GM15510 (cell line): ENCODE results near the gene DOK3.

Experiments
- POLR2A ChIP-seq: IDR thresholded peaks from 3 replicates; pipeline ENCODE4 v1.6.1; 2011; ENCODE audit warnings: borderline replicate concordance; ENCODE audit not compliant: insufficient read length; ENCODE audit errors: extremely low read depth

Gene DOK3, protein sequence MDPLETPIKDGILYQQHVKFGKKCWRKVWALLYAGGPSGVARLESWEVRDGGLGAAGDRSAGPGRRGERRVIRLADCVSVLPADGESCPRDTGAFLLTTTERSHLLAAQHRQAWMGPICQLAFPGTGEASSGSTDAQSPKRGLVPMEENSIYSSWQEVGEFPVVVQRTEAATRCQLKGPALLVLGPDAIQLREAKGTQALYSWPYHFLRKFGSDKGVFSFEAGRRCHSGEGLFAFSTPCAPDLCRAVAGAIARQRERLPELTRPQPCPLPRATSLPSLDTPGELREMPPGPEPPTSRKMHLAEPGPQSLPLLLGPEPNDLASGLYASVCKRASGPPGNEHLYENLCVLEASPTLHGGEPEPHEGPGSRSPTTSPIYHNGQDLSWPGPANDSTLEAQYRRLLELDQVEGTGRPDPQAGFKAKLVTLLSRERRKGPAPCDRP

GRCh38 chr5:177509381-177509951 is at the start of gene DOK3:
Gene DOK3, minus strand, starts transcription at chr5:177509826. Its CDS starts 286 bp downstream, at chr5:177509540.
- peak; percentile 57 for TF ChIP-seq POLR2A

GRCh38 chr5:177557796-177558195 is 48.2 kb upstream of the DOK3 start:
- no peak for TF ChIP-seq POLR2A

DNA sequence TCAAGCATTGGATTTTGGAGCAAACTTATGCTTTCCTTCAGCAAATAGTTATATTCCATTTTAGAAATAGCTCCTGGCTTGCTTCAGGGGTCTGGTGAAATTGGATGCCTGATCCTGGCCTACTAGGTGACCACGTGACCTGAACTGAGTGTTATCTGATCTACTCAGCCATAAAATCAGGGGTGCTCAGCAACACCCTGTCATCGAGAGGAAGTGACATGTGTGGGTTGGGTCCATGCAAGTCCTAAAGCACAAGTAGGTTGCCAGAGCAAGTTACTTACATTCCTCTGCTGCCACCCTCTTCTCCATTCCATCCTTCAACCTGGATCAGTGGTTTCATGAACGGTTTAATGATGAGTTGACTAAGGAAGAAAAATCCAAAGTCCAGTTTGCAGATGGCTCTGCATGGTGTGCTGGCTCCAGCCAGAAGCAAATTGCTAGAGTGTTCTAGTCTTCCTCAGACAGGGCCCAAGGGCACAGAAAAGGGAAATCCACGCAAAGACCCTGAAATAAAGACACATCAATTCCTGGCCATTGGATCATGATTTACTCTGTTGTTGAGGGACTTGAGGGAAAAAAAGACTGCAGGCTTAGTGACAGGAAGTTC is 47.5 kb upstream of the DOK3 start:
- TF ChIP-seq POLR2A = no peak

DNA sequence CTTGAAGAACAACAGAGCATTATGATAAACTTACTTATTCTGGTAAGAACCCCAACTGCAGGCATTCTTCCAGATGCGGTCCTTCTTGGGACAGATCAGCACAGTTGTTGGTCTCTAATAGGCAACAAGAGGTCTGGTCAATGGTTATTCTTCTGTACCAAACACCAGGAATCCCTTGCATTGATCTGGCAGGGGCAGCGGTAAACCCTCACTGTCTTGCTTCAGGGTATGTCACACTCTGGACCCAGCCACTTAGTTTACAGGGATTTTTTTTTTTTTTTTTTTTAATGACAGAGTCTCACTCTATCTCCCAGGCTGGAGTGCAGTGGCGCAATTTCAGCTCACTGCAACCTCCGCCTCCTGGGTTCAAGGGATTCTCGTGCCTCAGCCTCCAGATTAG is 46.0 kb upstream of the DOK3 start:
- no peak for TF ChIP-seq POLR2A

DNA sequence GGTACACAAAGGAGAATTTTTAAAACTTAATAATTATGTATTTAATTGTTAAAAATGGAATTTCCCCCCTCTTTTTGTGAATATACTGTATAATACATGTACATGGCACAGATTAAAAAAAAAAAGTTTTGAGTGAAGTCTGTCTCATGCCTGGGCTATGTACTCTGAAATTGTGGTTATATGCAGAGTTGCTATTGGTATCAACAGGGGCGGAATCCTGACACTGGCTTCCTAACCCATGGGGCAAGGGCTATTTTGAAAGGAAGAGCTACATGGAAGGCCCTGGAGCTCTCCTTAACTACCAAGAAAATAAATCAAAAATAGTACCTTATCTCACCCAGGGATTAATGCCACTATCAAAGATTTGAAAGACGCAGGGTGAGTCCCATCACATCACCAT is 45.6 kb upstream of the DOK3 start:
- no peak for TF ChIP-seq POLR2A

DNA sequence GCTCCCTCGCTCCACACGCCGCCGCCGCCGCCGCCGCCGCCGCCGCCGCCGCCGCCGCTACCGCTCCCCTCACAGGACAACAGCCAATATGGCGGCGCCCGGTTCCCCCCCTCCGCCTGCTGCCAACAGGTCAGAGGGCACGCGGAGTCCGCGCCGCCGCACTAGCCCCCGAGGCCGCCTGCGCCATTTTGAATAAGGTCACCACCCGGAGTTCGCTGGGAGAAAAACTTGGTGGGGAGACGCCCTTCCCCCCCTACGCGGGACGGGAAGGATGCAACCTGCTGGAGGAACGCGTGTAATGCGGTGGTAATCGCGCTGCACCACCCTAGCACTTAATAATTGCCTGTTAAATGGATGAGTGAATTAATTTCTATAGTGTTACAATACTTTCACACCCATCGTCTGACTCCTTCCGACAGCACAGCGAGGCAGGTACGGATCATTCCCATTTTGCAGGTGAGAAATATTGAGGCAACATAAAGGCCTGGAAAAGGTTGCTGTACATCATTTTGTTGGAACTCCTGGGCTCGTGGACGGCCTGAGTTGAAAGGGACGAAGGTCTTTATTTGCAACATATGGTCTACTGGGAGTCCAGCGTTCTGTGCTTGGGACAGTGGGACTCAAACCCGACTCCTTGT is 45.0 kb upstream of the DOK3 start, which contains the start of gene FAM193B:
Gene FAM193B, minus strand, starts transcription at position 90 of the 638 bp plus-strand sequence. CDS start 105 bp downstream, outside the sequence.
- peak; percentile 49 for TF ChIP-seq POLR2A

GRCh38 chr5:177553671-177554429 is 44.2 kb upstream of the DOK3 start:
- TF ChIP-seq POLR2A = no peak

GRCh38 chr5:177552839-177553455 is 43.3 kb upstream of the DOK3 start:
- no peak for TF ChIP-seq POLR2A

- no peak for TF ChIP-seq POLR2A
Measured at GRCh38 chr5:177550122-177550521, 40.5 kb upstream of the DOK3 start.

- TF ChIP-seq POLR2A = no peak
Measured at GRCh38 chr5:177548495-177548894, 38.9 kb upstream of the DOK3 start.

DNA sequence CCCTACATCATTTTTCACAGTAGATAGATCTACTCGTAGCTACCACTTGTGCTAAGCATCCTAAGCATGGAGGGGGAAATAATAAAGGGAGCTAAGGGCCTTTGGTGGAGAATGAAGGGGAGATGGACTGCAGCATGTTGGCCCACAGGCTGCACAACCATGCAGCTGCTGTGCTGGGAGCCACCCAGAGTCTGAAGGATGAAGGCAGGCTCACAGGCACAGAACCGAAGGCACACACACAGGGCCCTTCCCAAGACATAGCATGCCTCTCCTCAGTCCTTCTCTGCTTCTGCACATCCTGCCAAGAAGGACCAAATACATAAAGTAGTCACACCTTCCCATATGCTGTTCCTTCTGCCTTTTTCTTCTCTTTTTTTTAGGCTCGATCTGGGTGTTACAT is 38.1 kb upstream of the DOK3 start:
- TF ChIP-seq POLR2A = no peak

DNA sequence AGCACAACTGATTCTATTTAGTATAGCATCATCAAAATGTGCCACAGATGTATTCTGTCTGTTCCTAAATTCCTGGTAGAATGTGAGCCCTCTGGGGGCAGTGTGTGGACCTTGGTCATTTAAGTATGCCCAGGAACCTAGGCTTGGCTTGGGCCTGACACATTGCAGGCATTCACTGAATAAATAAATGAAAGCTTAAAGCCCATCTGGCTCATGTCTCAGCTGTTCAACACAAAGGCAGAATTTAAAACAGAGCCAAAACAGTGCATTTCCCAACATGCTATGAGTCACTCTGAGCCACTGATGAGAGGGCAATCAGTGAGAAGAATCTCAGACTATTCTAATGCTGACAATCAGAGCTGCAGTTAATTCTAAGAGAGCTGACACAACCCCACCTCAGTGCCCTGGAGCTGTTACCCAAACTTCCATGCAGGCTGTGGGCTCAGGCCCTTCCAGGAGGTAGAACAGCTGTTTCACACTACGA is 36.7 kb upstream of the DOK3 start:
- no peak for TF ChIP-seq POLR2A

DNA sequence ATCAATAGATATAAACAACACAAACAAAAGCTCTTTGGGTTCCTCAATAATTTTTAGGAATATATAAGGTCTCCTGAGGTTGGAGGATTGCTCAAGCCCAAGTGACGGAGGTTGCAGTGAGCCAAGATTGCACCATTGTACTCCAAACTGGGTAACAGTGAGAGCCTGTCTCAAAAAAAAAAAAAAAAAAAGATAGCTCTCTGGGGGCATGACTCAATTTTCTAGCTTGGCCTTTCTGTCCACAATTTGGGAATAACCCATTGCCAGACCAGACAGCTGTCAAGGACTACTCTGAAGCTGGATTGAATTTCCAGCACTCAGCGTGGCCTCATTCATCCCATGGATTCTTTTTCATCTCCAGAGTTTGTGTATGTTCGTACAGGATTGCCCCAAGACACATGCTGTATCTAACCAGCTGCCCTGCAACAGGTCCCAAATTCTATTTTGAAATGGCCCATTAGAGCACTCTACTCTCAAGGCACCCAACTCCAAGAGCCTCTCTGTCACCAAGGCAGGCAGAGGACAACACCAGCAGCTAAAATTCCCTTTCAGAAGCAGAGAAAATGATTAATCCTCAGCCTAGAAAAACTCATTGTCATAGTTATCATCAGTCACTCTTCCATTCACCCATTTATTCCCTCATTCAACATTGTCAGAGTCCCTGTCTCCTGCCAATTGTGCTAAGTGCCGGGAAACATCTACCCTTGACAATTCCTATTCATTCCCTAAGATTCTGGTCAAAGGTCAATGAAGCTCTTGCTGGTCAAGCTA is 36.0 kb upstream of the DOK3 start:
- TF ChIP-seq POLR2A = no peak

- TF ChIP-seq POLR2A = no peak
Measured at GRCh38 chr5:177542816-177543465, 33.3 kb upstream of the DOK3 start.
